Glomerular visceral epithelial cell (primary cell): Measurements from ENCODE around the gene RBM41.

Experiments
- DNase-seq: peaks from one replicate; pipeline ENCODE4 v3.0.0-alpha.2; 2016; ENCODE audit errors: extremely low spot score

The RBM41 gene

GRCh38 chrX:107029752-107030151, 88.9 kb downstream of the RBM41 start:
- no peak for DNase-seq

DNA sequence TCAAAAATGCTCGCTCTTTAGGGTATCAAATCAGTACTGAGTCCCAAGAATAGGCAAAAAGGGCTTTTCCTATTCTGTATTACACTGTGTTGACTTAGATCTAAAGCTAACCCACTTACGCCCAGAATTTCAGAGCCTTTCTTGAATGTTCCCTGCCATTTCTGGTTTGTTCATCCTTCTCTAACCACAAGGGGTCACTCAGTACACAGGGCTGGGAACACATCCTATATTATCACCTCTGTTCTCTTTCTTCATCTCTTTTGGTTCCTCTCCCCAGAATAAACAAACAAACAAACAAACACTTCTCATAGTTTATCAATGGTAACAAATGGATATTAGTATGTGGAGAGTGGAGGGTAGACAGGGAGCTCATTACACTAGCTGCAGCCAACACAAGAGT, 93.1 kb downstream of the RBM41 start:
- peak; percentile 18 for DNase-seq

DNA sequence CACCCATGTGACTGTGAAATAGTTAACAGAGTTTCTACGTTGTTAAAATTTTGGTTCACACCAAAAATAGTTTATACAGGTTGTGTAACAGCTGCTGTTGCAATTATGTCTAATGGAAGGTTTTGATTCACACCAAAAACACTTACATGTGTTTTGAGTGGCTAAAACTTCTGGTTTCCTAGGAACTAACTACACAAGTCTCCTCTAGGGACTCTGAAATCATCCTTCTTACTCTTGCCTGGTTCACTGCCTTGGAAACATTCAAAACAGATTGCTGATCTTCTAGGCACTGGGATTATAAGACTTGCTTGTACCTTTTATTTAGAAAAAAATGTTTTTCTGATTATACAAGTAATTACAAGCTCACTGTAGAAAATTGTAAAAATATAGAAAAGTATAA, 103.7 kb downstream of the RBM41 start:
- no peak for DNase-seq
